ENCODE data around the gene GALM. TPM values are rescaled to one million over a fixed set of nuclear protein-coding genes. Genes with fewer than 3 reads are reported as not detected.
A peak's percentile ranks its signal among the peaks of the same experiment; 100 is the strongest.

Gene GALM
- polyA plus RNA-seq = 10 to 100 TPM in 2 of 3 donors, 1 to 10 TPM in 1; 7.0 to 14.9 (median 14.8) TPM

- no peaks in the 10 kb centered on the region for H3K9me3 Mint-ChIP-seq
- H3K27ac Mint-ChIP-seq = peak within 1 kb of the TSS; percentile 73 to 92 (median 88)
- H3K4me3 Mint-ChIP-seq = peak within 1 kb of the TSS; percentile 78 to 91 (median 82)
- DNase-seq = peak; percentile 41 to 56 (median 51)
- peaks cover 0 to 2% (median 0%) of the 10 kb centered on the region in 3 donors for H3K27me3 Mint-ChIP-seq (ENCODE audit: low read depth in 3 of 3)
- no peaks in the 10 kb centered on the region for H3K36me3 Mint-ChIP-seq
- H3K4me1 Mint-ChIP-seq = peaks cover 36 to 50% of the 10 kb centered on the region in 2 donors
Measured at GRCh38 chr2:38665854-38666555, at the start of gene GALM. Gene GALM (plus strand): TSS chr2:38666114. CDS start chr2:38666162, 48 bp downstream.

- Mint-ChIP-seq H3K27me3 (ENCODE audit: low read depth in 3 of 3) (peaks cover 2 to 8% (median 7%) of the 10 kb centered on the region in 3 donors), H3K36me3 (no peaks in the 10 kb centered on the region), H3K4me1 (no peaks in the 10 kb centered on the region), H3K4me3 (no peak overlapping the region), H3K27ac (no peak overlapping the region), H3K9me3 (peaks cover 0 to 2% (median 0%) of the 10 kb centered on the region in 6 donors)
- DNase-seq = no peak
Measured at GRCh38 chr2:38617301-38617700, 48.6 kb upstream of the GALM start.

GRCh38 chr2:38619458-38620164, 46.3 kb upstream of the GALM start:
- H3K36me3 Mint-ChIP-seq = no peaks in the 10 kb centered on the region
- H3K9me3 Mint-ChIP-seq = peaks cover 0 to 2% (median 0%) of the 10 kb centered on the region in 6 donors
- no peak overlapping the region for H3K27ac Mint-ChIP-seq
- no peak for DNase-seq
- no peaks in the 10 kb centered on the region for H3K4me1 Mint-ChIP-seq
- H3K27me3 Mint-ChIP-seq (ENCODE audit: low read depth in 3 of 3) = peaks cover 0 to 5% (median 3%) of the 10 kb centered on the region in 3 donors
- no peak overlapping the region for H3K4me3 Mint-ChIP-seq

- Mint-ChIP-seq H3K9me3 (peaks cover 0 to 2% (median 0%) of the 10 kb centered on the region in 6 donors), H3K36me3 (no peaks in the 10 kb centered on the region), H3K4me3 (no peak overlapping the region), H3K27ac (no peak overlapping the region), H3K4me1 (no peaks in the 10 kb centered on the region), H3K27me3 (ENCODE audit: low read depth in 3 of 3) (peaks cover 0 to 3% (median 2%) of the 10 kb centered on the region in 3 donors)
- no peak for DNase-seq
Measured at GRCh38 chr2:38620282-38620977, 45.5 kb upstream of the GALM start.

GRCh38 chr2:38621018-38621417, 44.9 kb upstream of the GALM start:
- no peak overlapping the region for H3K27ac Mint-ChIP-seq
- H3K36me3 Mint-ChIP-seq = no peaks in the 10 kb centered on the region
- H3K27me3 Mint-ChIP-seq (ENCODE audit: low read depth in 3 of 3) = peaks cover 0 to 2% (median 1%) of the 10 kb centered on the region in 3 donors
- no peak overlapping the region for H3K4me3 Mint-ChIP-seq
- no peak for DNase-seq
- H3K9me3 Mint-ChIP-seq = peaks cover 0 to 2% (median 0%) of the 10 kb centered on the region in 6 donors
- H3K4me1 Mint-ChIP-seq = peaks cover 0 to under 1% of the 10 kb centered on the region in 2 donors

GRCh38 chr2:38622210-38622609, 43.7 kb upstream of the GALM start:
- peaks cover 0 to 2% (median 0%) of the 10 kb centered on the region in 3 donors for H3K27me3 Mint-ChIP-seq (ENCODE audit: low read depth in 3 of 3)
- H3K36me3 Mint-ChIP-seq = no peaks in the 10 kb centered on the region
- peaks cover 3 to 7% of the 10 kb centered on the region in 2 donors for H3K4me1 Mint-ChIP-seq
- no peak overlapping the region for H3K27ac Mint-ChIP-seq
- H3K4me3 Mint-ChIP-seq = no peak overlapping the region
- no peak for DNase-seq
- H3K9me3 Mint-ChIP-seq = peaks cover 0 to 2% (median 0%) of the 10 kb centered on the region in 6 donors

- Mint-ChIP-seq H3K36me3 (no peaks in the 10 kb centered on the region), H3K27me3 (ENCODE audit: low read depth in 3 of 3) (peaks cover 0 to 4% (median 0%) of the 10 kb centered on the region in 3 donors), H3K4me3 (no peak overlapping the region), H3K9me3 (peaks cover 0 to 3% (median 0%) of the 10 kb centered on the region in 6 donors), H3K4me1 (peaks cover 3 to 7% of the 10 kb centered on the region in 2 donors), H3K27ac (peak overlapping the region in 1 of 6 donors; percentile 53)
- DNase-seq = peak in 1 of 3 donors; percentile 20
Measured at GRCh38 chr2:38626326-38627035, 39.4 kb upstream of the GALM start.

- Mint-ChIP-seq H3K36me3 (no peaks in the 10 kb centered on the region), H3K27me3 (ENCODE audit: low read depth in 3 of 3) (peaks cover 0 to 2% (median 0%) of the 10 kb centered on the region in 3 donors), H3K9me3 (peaks cover 0 to 3% (median 0%) of the 10 kb centered on the region in 6 donors), H3K4me3 (no peak overlapping the region), H3K4me1 (peaks cover 3 to 7% of the 10 kb centered on the region in 2 donors), H3K27ac (no peak overlapping the region)
- DNase-seq = no peak
Measured at GRCh38 chr2:38627391-38627790, 38.5 kb upstream of the GALM start.

GRCh38 chr2:38629684-38630083, 36.2 kb upstream of the GALM start:
- peaks cover 0 to 3% (median 2%) of the 10 kb centered on the region in 3 donors for H3K27me3 Mint-ChIP-seq (ENCODE audit: low read depth in 3 of 3)
- H3K4me1 Mint-ChIP-seq = peaks cover 3 to 7% of the 10 kb centered on the region in 2 donors
- H3K4me3 Mint-ChIP-seq = no peak overlapping the region
- no peaks in the 10 kb centered on the region for H3K36me3 Mint-ChIP-seq
- no peak overlapping the region for H3K27ac Mint-ChIP-seq
- DNase-seq = no peak
- H3K9me3 Mint-ChIP-seq = peaks cover 0 to 3% (median 0%) of the 10 kb centered on the region in 6 donors

- peaks cover 0 to 5% (median 3%) of the 10 kb centered on the region in 3 donors for H3K27me3 Mint-ChIP-seq (ENCODE audit: low read depth in 3 of 3)
- H3K4me3 Mint-ChIP-seq = no peak overlapping the region
- H3K36me3 Mint-ChIP-seq = no peaks in the 10 kb centered on the region
- no peaks in the 10 kb centered on the region for H3K4me1 Mint-ChIP-seq
- H3K27ac Mint-ChIP-seq = no peak overlapping the region
- no peak for DNase-seq
- H3K9me3 Mint-ChIP-seq = peaks cover 0 to 3% (median 0%) of the 10 kb centered on the region in 6 donors
Measured at GRCh38 chr2:38631976-38632375, 33.9 kb upstream of the GALM start.

GRCh38 chr2:38632980-38633379, 32.9 kb upstream of the GALM start:
- peaks cover 0 to 3% (median 0%) of the 10 kb centered on the region in 6 donors for H3K9me3 Mint-ChIP-seq
- H3K36me3 Mint-ChIP-seq = no peaks in the 10 kb centered on the region
- H3K4me1 Mint-ChIP-seq = no peaks in the 10 kb centered on the region
- no peak overlapping the region for H3K27ac Mint-ChIP-seq
- peaks cover 0 to 8% (median 3%) of the 10 kb centered on the region in 3 donors for H3K27me3 Mint-ChIP-seq (ENCODE audit: low read depth in 3 of 3)
- H3K4me3 Mint-ChIP-seq = no peak overlapping the region
- no peak for DNase-seq

GRCh38 chr2:38633895-38634294, 32.0 kb upstream of the GALM start:
- no peaks in the 10 kb centered on the region for H3K4me1 Mint-ChIP-seq
- H3K36me3 Mint-ChIP-seq = no peaks in the 10 kb centered on the region
- no peak for DNase-seq
- H3K27me3 Mint-ChIP-seq (ENCODE audit: low read depth in 3 of 3) = peaks cover 2 to 7% (median 3%) of the 10 kb centered on the region in 3 donors
- H3K27ac Mint-ChIP-seq = no peak overlapping the region
- H3K9me3 Mint-ChIP-seq = peaks cover 0 to 1% (median 0%) of the 10 kb centered on the region in 6 donors
- no peak overlapping the region for H3K4me3 Mint-ChIP-seq

GRCh38 chr2:38634684-38635083, 31.2 kb upstream of the GALM start:
- DNase-seq = no peak
- H3K27me3 Mint-ChIP-seq (ENCODE audit: low read depth in 3 of 3) = peaks cover 2 to 6% (median 3%) of the 10 kb centered on the region in 3 donors
- H3K36me3 Mint-ChIP-seq = no peaks in the 10 kb centered on the region
- H3K4me3 Mint-ChIP-seq = no peak overlapping the region
- no peaks in the 10 kb centered on the region for H3K4me1 Mint-ChIP-seq
- no peak overlapping the region for H3K27ac Mint-ChIP-seq
- H3K9me3 Mint-ChIP-seq = no peaks in the 10 kb centered on the region

All from immature natural killer cell (primary cell).